Kidney (tissue), 14 donors: ENCODE data around the gene C1QTNF8. TPM values are rescaled to one million over a fixed set of nuclear protein-coding genes. Genes with fewer than 3 reads are reported as not detected.
A peak's percentile ranks its signal among the peaks of the same experiment; 100 is the strongest.

ENCODE experiments used
- DNase-seq, 5 donors: peaks; one replicate each; pipeline ENCODE4 v3.0.0-alpha.2; 2013 to 2020
- FAIRE-seq: peaks from 2 replicates; lab custom pipeline; 2012; peaks lifted over from hg19 to GRCh38; lab: Jason Lieb, UNC
- H3K27ac ChIP-seq, 2 donors: one replicate each; pipeline ENCODE4 v1.7.0; 2013; ENCODE audit warnings: low read depth in 2 of 2, low read length in 2 of 2, inconsistent platforms in 1 of 2
- H3K27me3 ChIP-seq: one replicate; pipeline ENCODE4 v1.7.1; 2013; ENCODE audit warnings: low read length, inconsistent platforms; ENCODE audit not compliant: control insufficient read depth, insufficient read depth
- H3K36me3 ChIP-seq, 3 donors: one replicate each; pipeline versions ENCODE4 v1.7.0 to v1.7.1; 2013; ENCODE audit warnings: low read length in 3 of 3, control low read depth in 1 of 3, inconsistent platforms in 1 of 3; ENCODE audit not compliant: insufficient read depth in 3 of 3, control insufficient read depth in 2 of 3
- H3K4me1 ChIP-seq, 3 donors: one replicate each; pipeline versions ENCODE4 v1.7.0 to v1.7.1; 2013; ENCODE audit warnings: low read length in 3 of 3, inconsistent platforms in 1 of 3, low read depth in 1 of 3; ENCODE audit not compliant: control insufficient read depth in 2 of 3, insufficient read depth in 2 of 3
- H3K4me3 ChIP-seq, 3 donors: one replicate each; pipeline versions ENCODE4 v1.7.0 to v1.8.1; 2013; ENCODE audit warnings: low read length in 3 of 3, control low read depth in 1 of 3, inconsistent platforms in 1 of 3
- H3K9ac ChIP-seq, 3 donors: one replicate each; pipeline versions ENCODE4 v1.7.0 to v1.7.1; 2013; ENCODE audit warnings: low read length in 3 of 3, control low read depth in 1 of 3, inconsistent platforms in 1 of 3
- H3K9me3 ChIP-seq, 3 donors: one replicate each; pipeline versions ENCODE4 v1.7.0 to v1.7.1; 2013; ENCODE audit warnings: low read length in 3 of 3, control low read depth in 1 of 3, inconsistent platforms in 1 of 3; ENCODE audit not compliant: control insufficient read depth in 2 of 3, insufficient read depth in 1 of 3
- intact Hi-C: fragments of 100-400 bp; cut with DNase I; formaldehyde crosslinking; loops from one replicate; pipeline ENCODE4 v1.11.1; 2022
- polyA plus RNA-seq: library from polyadenylated mRNA; stranded (reverse); fragments of 350-450 nt; fragmentation: Illumina TruSeq; extraction: RNeasy Lipid Tissue Mini Kit (QIAGEN cat#74804); gene quantifications from one replicate; pipeline ENCODE4 v1.2.3, GENCODE V29; 2014; ENCODE audit warnings: low read depth, low replicate concordance; ENCODE audit not compliant: insufficient read depth
- total RNA-seq: library from RNA; stranded (reverse); fragmentation: NEBNext Ultra II Directional; extraction: Animal tissue kit (Norgen Biotek cat#: 25700); gene quantifications from one replicate; pipeline ENCODE4 v1.2.1, GENCODE V29; 2021
- TF ChIP-seq, protein P1 (sequence below): IDR thresholded peaks from 3 replicates; pipeline ENCODE4 v1.5.1; 2012; ENCODE audit warnings: mild to moderate bottlenecking, moderate library complexity, borderline replicate concordance; ENCODE audit not compliant: insufficient read depth; ENCODE audit errors: extremely low read depth
- donor health status: control.
- donor health status: control.
- donor health status: control.
- donor health status: control.
- donor health status: control.
- donor health status: DM: yes; HTN: yes; CAD: no.
- donor health status: Normal renal cell carcinoma (clear cell type).

Gene C1QTNF8
- total and polyA plus RNA-seq, 2 donors from 2014 or later: not detected

DNA sequence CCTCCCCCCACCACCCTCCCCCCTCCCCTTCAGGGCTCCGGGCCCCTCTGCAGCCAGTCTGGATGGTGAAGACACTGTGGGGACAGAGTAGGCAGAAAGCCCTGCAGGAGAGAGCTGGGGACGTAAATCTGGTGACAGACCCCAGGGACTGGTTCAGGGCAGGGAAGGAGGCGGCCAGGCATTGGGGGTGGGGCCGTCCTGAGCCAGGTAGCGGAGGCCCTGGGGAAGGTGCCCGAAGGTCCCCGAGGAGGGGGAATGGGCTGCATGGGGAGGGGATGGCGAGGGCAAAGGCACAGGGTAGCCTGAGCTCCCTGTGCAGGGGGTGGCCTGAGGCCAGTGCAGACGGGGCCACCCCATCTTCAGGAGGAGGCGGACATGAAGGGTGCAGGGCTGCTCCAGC, 30.5 kb upstream of the C1QTNF8 start:
- Histone ChIP-seq H3K36me3 (no peaks in the 10 kb centered on the region), H3K27ac (no peak overlapping the region), H3K9me3 (no peaks in the 10 kb centered on the region), H3K4me3 (no peak overlapping the region), H3K27me3 (no peaks in the 10 kb centered on the region), H3K9ac (no peak overlapping the region), H3K4me1 (no peaks in the 10 kb centered on the region)
- FAIRE-seq (no peak), DNase-seq (no peak)
- intact Hi-C loops: no loop called here
- TF ChIP-seq, protein P1, sequence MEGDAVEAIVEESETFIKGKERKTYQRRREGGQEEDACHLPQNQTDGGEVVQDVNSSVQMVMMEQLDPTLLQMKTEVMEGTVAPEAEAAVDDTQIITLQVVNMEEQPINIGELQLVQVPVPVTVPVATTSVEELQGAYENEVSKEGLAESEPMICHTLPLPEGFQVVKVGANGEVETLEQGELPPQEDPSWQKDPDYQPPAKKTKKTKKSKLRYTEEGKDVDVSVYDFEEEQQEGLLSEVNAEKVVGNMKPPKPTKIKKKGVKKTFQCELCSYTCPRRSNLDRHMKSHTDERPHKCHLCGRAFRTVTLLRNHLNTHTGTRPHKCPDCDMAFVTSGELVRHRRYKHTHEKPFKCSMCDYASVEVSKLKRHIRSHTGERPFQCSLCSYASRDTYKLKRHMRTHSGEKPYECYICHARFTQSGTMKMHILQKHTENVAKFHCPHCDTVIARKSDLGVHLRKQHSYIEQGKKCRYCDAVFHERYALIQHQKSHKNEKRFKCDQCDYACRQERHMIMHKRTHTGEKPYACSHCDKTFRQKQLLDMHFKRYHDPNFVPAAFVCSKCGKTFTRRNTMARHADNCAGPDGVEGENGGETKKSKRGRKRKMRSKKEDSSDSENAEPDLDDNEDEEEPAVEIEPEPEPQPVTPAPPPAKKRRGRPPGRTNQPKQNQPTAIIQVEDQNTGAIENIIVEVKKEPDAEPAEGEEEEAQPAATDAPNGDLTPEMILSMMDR: no peak

- Histone ChIP-seq H3K36me3 (no peaks in the 10 kb centered on the region), H3K9ac (no peak overlapping the region), H3K27me3 (no peaks in the 10 kb centered on the region), H3K4me3 (no peak overlapping the region), H3K4me1 (no peaks in the 10 kb centered on the region), H3K27ac (no peak overlapping the region), H3K9me3 (no peaks in the 10 kb centered on the region)
- TF ChIP-seq, protein P1: no peak
- FAIRE-seq (no peak), DNase-seq (no peak)
- intact Hi-C loops: no loop called here
These were observed 30.0 kb upstream of the C1QTNF8 start for GRCh38 chr16:1126044-1126443.

GRCh38 chr16:1125471-1125870, 29.4 kb upstream of the C1QTNF8 start:
- Histone ChIP-seq H3K27me3 (no peaks in the 10 kb centered on the region), H3K4me1 (no peaks in the 10 kb centered on the region), H3K4me3 (no peak overlapping the region), H3K9me3 (no peaks in the 10 kb centered on the region), H3K27ac (no peak overlapping the region), H3K36me3 (no peaks in the 10 kb centered on the region), H3K9ac (no peak overlapping the region)
- TF ChIP-seq, protein P1: no peak
- DNase-seq (peak in 4 of 5 donors; percentile 88 to 93 (median 90)), FAIRE-seq (no peak)
- intact Hi-C loops: no loop called here

DNA sequence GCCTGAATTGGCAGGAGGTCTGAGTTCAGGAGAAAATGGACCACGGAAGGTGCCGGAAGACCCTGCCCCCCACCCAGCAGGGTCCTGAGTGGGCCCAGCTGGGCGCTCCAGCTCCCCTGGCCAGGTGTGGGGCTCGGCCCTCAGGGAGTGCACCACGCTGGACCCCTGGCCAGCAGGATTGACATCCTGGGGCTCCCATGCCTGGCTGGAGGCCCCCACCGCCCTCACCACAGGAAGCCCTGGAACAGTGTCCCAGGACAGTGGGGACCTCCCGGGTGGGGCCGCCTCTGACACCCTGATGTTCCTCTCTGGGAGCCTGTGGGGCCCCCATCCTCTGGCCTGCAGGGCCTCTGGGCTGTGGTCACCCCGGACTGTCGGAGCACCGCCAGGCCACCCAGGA, 28.8 kb upstream of the C1QTNF8 start:
- DNase-seq (no peak), FAIRE-seq (no peak)
- no peaks in the 10 kb centered on the region for H3K27me3 ChIP-seq
- intact Hi-C loops: no loop called here
- H3K4me1 ChIP-seq: no peaks in the 10 kb centered on the region
- TF ChIP-seq, protein P1: no peak
- no peak overlapping the region for H3K4me3 ChIP-seq
- H3K9me3 ChIP-seq: no peaks in the 10 kb centered on the region
- no peak overlapping the region for H3K27ac ChIP-seq
- H3K36me3 ChIP-seq: no peaks in the 10 kb centered on the region
- no peak overlapping the region for H3K9ac ChIP-seq
